CD14-positive monocyte (primary cell): ENCODE results near the gene AOPEP. TPM values are rescaled to one million over a fixed set of nuclear protein-coding genes. Genes with fewer than 3 reads are reported as not detected.

Experiments
- DNase-seq, 3 donors: peaks; one replicate each; pipeline ENCODE4 v3.0.0-alpha.2; 2011 to 2022
- H2AFZ ChIP-seq: 2 replicates; pipeline ENCODE4 v1.6.0; 2012; ENCODE audit warnings: mild to moderate bottlenecking, low read depth, low read length, inconsistent platforms; ENCODE audit not compliant: insufficient read depth, poor library complexity, severe bottlenecking
- H3K27ac ChIP-seq, 2 donors: 1 replicate in 1 of 2; 2 replicates in 1 of 2; pipeline ENCODE4 v1.5.1; 2012 to 2013; ENCODE audit warnings: low read length in 2 of 2, control low read depth in 1 of 2, inconsistent platforms in 1 of 2, low read depth in 1 of 2, mild to moderate bottlenecking in 1 of 2
- H3K27me3 ChIP-seq, 2 donors: one replicate each; pipeline versions ENCODE4 v1.6.0 to v1.6.1; 2011 to 2013; ENCODE audit warnings: low read length in 2 of 2; ENCODE audit not compliant: control insufficient read depth in 2 of 2, insufficient read depth in 2 of 2
- H3K36me3 ChIP-seq, 2 donors: replicated peaks in 1 of 2; 1 replicate in 1 of 2; 2 replicates in 1 of 2; pipeline versions ENCODE4 v1.5.1 to v1.6.1; 2012 to 2013; ENCODE audit warnings: low read length in 2 of 2, control low read depth in 1 of 2, inconsistent platforms in 1 of 2, mild to moderate bottlenecking in 1 of 2; ENCODE audit not compliant: insufficient read depth in 2 of 2, control insufficient read depth in 1 of 2
- H3K4me1 ChIP-seq, 2 donors: 1 replicate in 1 of 2; 2 replicates in 1 of 2; pipeline versions ENCODE4 v1.5.1 to v1.6.1; 2012 to 2013; ENCODE audit warnings: low read length in 2 of 2, control low read depth in 1 of 2, inconsistent platforms in 1 of 2, mild to moderate bottlenecking in 1 of 2, moderate library complexity in 1 of 2; ENCODE audit not compliant: insufficient read depth in 2 of 2, control insufficient read depth in 1 of 2
- H3K4me2 ChIP-seq: replicated peaks from 2 replicates; pipeline ENCODE3; 2012; ENCODE audit warnings: low read length, moderate library complexity, mild to moderate bottlenecking; ENCODE audit not compliant: poor library complexity, severe bottlenecking; ENCODE audit errors: extremely low read depth
- H3K4me3 ChIP-seq, 3 experiments: fragments of 200-600 bp in 1 of 3; sonication (generic) in 1 of 3; replicated peaks in 1 of 3; 1 replicate in 2 of 3; 2 replicates in 1 of 3; pipeline ENCODE4 v1.5.1; 2011 to 2013; ENCODE audit warnings: low read length in 3 of 3, mild to moderate bottlenecking in 3 of 3, control low read depth in 2 of 3, low read depth in 2 of 3, inconsistent platforms in 1 of 3, moderate library complexity in 1 of 3
- H3K79me2 ChIP-seq: 2 replicates; pipeline ENCODE4 v1.6.0; 2012; ENCODE audit warnings: mild to moderate bottlenecking, control low read depth, inconsistent platforms, low read length, moderate library complexity; ENCODE audit not compliant: insufficient read depth
- H3K9ac ChIP-seq: 2 replicates; pipeline ENCODE4 v1.6.0; 2017; ENCODE audit warnings: low read length, mild to moderate bottlenecking; ENCODE audit not compliant: insufficient read depth, poor library complexity, severe bottlenecking
- H3K9me3 ChIP-seq, 2 donors: replicated peaks in 1 of 2; 1 replicate in 1 of 2; 2 replicates in 1 of 2; pipeline versions ENCODE4 v1.5.1 to v1.6.1; 2012 to 2013; ENCODE audit warnings: low read length in 2 of 2, control low read depth in 1 of 2; ENCODE audit not compliant: control insufficient read depth in 1 of 2, insufficient read depth in 1 of 2
- H4K20me1 ChIP-seq: 2 replicates; pipeline ENCODE4 v1.6.0; 2012; ENCODE audit warnings: mild to moderate bottlenecking, low read length, control low read depth, moderate library complexity; ENCODE audit not compliant: insufficient read depth
- H3K27ac Mint-ChIP-seq, 7 donors: one replicate each; pipeline ENCODE4 v1.8.0; 2020; ENCODE audit warnings: mild to moderate bottlenecking in 7 of 7, mixed read lengths in 7 of 7, moderate library complexity in 6 of 7, inconsistent platforms in 2 of 7
- H3K27me3 Mint-ChIP-seq, 3 donors: one replicate each; pipeline ENCODE4 v1.8.0; 2021 to 2022; ENCODE audit warnings: low read depth in 3 of 3, mild to moderate bottlenecking in 3 of 3, mixed read lengths in 3 of 3, moderate library complexity in 3 of 3, inconsistent platforms in 1 of 3
- H3K36me3 Mint-ChIP-seq, 2 donors: one replicate each; pipeline ENCODE4 v1.8.0; 2020; ENCODE audit warnings: mixed read lengths in 2 of 2, inconsistent platforms in 1 of 2, mild to moderate bottlenecking in 1 of 2
- H3K4me1 Mint-ChIP-seq: one replicate; pipeline ENCODE4 v1.8.0; 2020; ENCODE audit warnings: mild to moderate bottlenecking, mixed read lengths
- H3K4me3 Mint-ChIP-seq, 2 donors: one replicate each; pipeline ENCODE4 v1.8.0; 2020; ENCODE audit warnings: mild to moderate bottlenecking in 2 of 2, mixed read lengths in 2 of 2, moderate library complexity in 1 of 2
- H3K9me3 Mint-ChIP-seq, 7 donors: one replicate each; pipeline ENCODE4 v1.8.0; 2020 to 2022; ENCODE audit warnings: mixed read lengths in 7 of 7, mild to moderate bottlenecking in 6 of 7, moderate library complexity in 6 of 7, inconsistent platforms in 2 of 7
- WGBS: methylation state at CpG from one replicate; pipeline ENCODE4 v1.1.5; 2013; ENCODE audit warnings: missing lambda C conversion rate; ENCODE audit not compliant: insufficient coverage; 5-methylcytosine and 5-hydroxymethylcytosine counted together
- intact Hi-C, 2 donors: fragments of 100-400 bp; cut with micrococcal nuclease; formaldehyde crosslinking; loops; one replicate each; pipeline versions ENCODE4 v1.15.0 to v1.15.1; 2023
- polyA plus RNA-seq, 3 donors: library from polyadenylated mRNA; depleted of rRNA in 1 of 3; unstranded in 2 of 3; stranded (reverse) in 1 of 3; fragments of 300-500 nt in 2 of 3; fragments of >200 nt in 1 of 3; fragmentation: Illumina TruSeq in 2 of 3; gene quantifications; 1 replicate in 2 of 3; 2 replicates in 1 of 3; pipeline ENCODE4 v1.2.3, GENCODE V29; 2012 to 2021
- TF ChIP-seq, protein P1 (sequence below): fragments of 200-600 bp; IDR thresholded peaks from one replicate; pipeline ENCODE4 v1.8.0; 2022; ENCODE audit warnings: antibody characterized with exemption, mild to moderate bottlenecking

The AOPEP gene
- polyA plus RNA-seq, 3 donors: 3.0 to 4.1 (median 3.1) TPM

DNA sequence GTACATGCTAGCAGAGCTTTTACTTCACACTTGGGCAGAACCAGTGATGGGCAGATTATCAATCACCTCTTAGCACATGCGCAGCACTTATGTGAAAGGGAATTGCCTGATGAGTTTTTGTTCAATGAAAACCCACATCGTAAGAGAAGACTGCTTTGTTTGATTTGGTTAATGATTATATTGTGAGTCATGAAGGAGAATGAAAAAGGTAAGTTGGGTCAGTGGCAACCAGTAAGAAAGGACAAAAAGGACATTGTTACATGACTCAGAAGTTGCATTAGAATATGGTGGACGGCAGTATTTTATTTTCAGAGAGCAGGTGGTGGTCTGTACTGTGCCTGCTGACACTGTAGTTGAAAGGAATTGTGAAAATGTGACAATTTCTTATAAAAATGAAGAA is 127.4 kb downstream of the AOPEP start:
- Histone ChIP-seq H3K9me3 (no peaks in the 10 kb centered on the region), H3K79me2 (no peaks in the 10 kb centered on the region), H4K20me1 (no peaks in the 10 kb centered on the region), H3K27me3 (no peaks in the 10 kb centered on the region), H3K4me2 (no peak overlapping the region), H3K4me1 (no peaks in the 10 kb centered on the region), H3K27ac (no peak overlapping the region), H3K4me3 (no peak overlapping the region), H2AFZ (no peak overlapping the region), H3K9ac (no peak overlapping the region), H3K36me3 (no peaks in the 10 kb centered on the region)
- peaks cover 0 to 2% (median 0%) of the 10 kb centered on the region in 7 donors for H3K9me3 Mint-ChIP-seq
- WGBS: 100% methylated on average over 2 of the region's 3 CpGs
- no peaks in the 10 kb centered on the region for H3K4me1 Mint-ChIP-seq
- H3K27ac Mint-ChIP-seq: no peak overlapping the region
- H3K4me3 Mint-ChIP-seq: no peak overlapping the region
- no peak for DNase-seq
- H3K27me3 Mint-ChIP-seq: no peaks in the 10 kb centered on the region
- peaks cover 5 to 8% of the 10 kb centered on the region in 2 donors for H3K36me3 Mint-ChIP-seq
- TF ChIP-seq, protein P1, sequence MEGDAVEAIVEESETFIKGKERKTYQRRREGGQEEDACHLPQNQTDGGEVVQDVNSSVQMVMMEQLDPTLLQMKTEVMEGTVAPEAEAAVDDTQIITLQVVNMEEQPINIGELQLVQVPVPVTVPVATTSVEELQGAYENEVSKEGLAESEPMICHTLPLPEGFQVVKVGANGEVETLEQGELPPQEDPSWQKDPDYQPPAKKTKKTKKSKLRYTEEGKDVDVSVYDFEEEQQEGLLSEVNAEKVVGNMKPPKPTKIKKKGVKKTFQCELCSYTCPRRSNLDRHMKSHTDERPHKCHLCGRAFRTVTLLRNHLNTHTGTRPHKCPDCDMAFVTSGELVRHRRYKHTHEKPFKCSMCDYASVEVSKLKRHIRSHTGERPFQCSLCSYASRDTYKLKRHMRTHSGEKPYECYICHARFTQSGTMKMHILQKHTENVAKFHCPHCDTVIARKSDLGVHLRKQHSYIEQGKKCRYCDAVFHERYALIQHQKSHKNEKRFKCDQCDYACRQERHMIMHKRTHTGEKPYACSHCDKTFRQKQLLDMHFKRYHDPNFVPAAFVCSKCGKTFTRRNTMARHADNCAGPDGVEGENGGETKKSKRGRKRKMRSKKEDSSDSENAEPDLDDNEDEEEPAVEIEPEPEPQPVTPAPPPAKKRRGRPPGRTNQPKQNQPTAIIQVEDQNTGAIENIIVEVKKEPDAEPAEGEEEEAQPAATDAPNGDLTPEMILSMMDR: no peak
- intact Hi-C loops: no loop called here

DNA sequence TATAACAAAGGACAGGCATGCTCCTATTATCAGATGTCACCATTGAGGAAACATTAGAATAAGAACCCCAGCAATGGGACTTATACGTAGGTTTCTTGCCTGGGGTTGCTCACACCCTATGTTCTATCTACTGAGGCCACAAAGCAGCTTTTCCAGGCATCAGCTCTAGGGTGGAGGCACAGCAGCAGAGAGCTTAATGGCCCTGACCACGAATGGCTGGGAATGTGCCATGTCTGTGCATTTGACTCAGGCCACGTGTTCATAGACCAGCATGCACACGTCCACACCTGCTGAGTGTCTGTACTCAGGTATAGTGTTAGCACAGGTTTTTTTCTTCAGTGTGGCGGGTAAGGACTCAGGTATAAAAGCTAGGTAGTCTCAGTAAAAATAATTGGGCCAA is 129.4 kb downstream of the AOPEP start:
- Histone ChIP-seq H2AFZ (no peak overlapping the region), H3K4me1 (peaks cover 6% of the 10 kb centered on the region in 2 donors), H3K9me3 (no peaks in the 10 kb centered on the region), H3K4me3 (no peak overlapping the region), H3K9ac (no peak overlapping the region), H3K27me3 (no peaks in the 10 kb centered on the region), H3K4me2 (no peak overlapping the region), H3K36me3 (no peaks in the 10 kb centered on the region), H4K20me1 (no peaks in the 10 kb centered on the region), H3K79me2 (no peaks in the 10 kb centered on the region), H3K27ac (no peak overlapping the region)
- peaks cover 12% of the 10 kb centered on the region for H3K4me1 Mint-ChIP-seq
- intact Hi-C loops: no loop called here
- no peak overlapping the region for H3K4me3 Mint-ChIP-seq
- H3K9me3 Mint-ChIP-seq: peaks cover 0 to 2% (median 0%) of the 10 kb centered on the region in 7 donors
- no peak overlapping the region for H3K27ac Mint-ChIP-seq
- H3K36me3 Mint-ChIP-seq: peaks cover 9 to 15% of the 10 kb centered on the region in 2 donors
- TF ChIP-seq, protein P1: no peak
- DNase-seq: no peak
- WGBS: 93% methylated on average over 2 of the region's 5 CpGs
- peaks cover 0 to 5% (median 3%) of the 10 kb centered on the region in 3 donors for H3K27me3 Mint-ChIP-seq
